Psoas muscle (tissue), 8 donors: ENCODE data around the gene GET4. TPM values are rescaled to one million over a fixed set of nuclear protein-coding genes. Genes with fewer than 3 reads are reported as not detected.

Experiments
- ATAC-seq, 4 donors: fragments of 200-7000 bp; cut with Tn5 transposase; one replicate each; pipeline ENCODE4 v1.9.1; 2020; ENCODE audit warnings: moderate library complexity in 3 of 4, mild to moderate bottlenecking in 2 of 4
- DNase-seq, 2 donors: peaks; one replicate each; pipeline ENCODE4 v3.0.0-alpha.2; 2020
- H3K27ac ChIP-seq: fragments of 200-600 bp; one replicate; pipeline ENCODE4 v1.8.0; 2022
- H3K27me3 ChIP-seq, 3 donors: fragments of 200-600 bp in 1 of 3; one replicate each; pipeline versions ENCODE4 v1.6.1 to v1.8.0; 2013 to 2022; ENCODE audit warnings: low read length in 2 of 3, mild to moderate bottlenecking in 2 of 3, moderate library complexity in 1 of 3; ENCODE audit not compliant: insufficient read depth in 3 of 3
- H3K36me3 ChIP-seq, 2 donors: fragments of 200-600 bp in 1 of 2; one replicate each; pipeline versions ENCODE4 v1.6.1 to v1.8.0; 2013 to 2022; ENCODE audit warnings: low read depth in 1 of 2, mild to moderate bottlenecking in 1 of 2, moderate library complexity in 1 of 2; ENCODE audit not compliant: insufficient read depth in 1 of 2
- H3K4me1 ChIP-seq: fragments of 200-600 bp; one replicate; pipeline ENCODE4 v1.8.0; 2022
- H3K4me3 ChIP-seq: fragments of 200-600 bp; one replicate; pipeline ENCODE4 v1.8.0; 2022; ENCODE audit warnings: mild to moderate bottlenecking
- H3K9me3 ChIP-seq: fragments of 200-600 bp; one replicate; pipeline ENCODE4 v1.8.0; 2022
- WGBS, 3 donors: extraction: QIAGEN DNeasy Blood & Tissue Kit; methylation state at CpG; one replicate each; pipeline versions ENCODE4 v1.1.6 to v1.1.7; 2013; 5-methylcytosine and 5-hydroxymethylcytosine counted together
- intact Hi-C, 2 donors: fragments of 100-400 bp; cut with DNase I; formaldehyde crosslinking; loops; one replicate each; pipeline versions ENCODE4 v1.11.0 to v1.14.2; 2022
- polyA plus RNA-seq, 3 donors: library from polyadenylated mRNA; stranded (reverse); fragments of 200-250 nt; gene quantifications; one replicate each; pipeline ENCODE4 v1.2.3, GENCODE V29; 2013
- total RNA-seq, 4 donors: library from RNA; stranded (reverse); fragmentation: NEBNext Ultra II Directional in 2 of 4; extraction: Animal tissue kit (Norgen Biotek cat#: 25700) in 2 of 4; gene quantifications; one replicate each; pipeline versions ENCODE4 v1.2.1 to v1.2.4, GENCODE V29; 2021 to 2023
- TF ChIP-seq, protein P1 (sequence below): fragments of 200-600 bp; IDR thresholded peaks from one replicate; pipeline ENCODE4 v1.8.0; 2022; ENCODE audit warnings: antibody characterized with exemption
- donor health status: healthy with polysubstance abuse.
- donor health status: DM: no; HTN: no; CAD: no; lungs with moderate emphysema.
- donor health status: Bipolar disorder and iron deficiency.
- donor health status: healthy.
- donor health status: DM: yes; HTN: yes; CAD: no.
- donor health status: DM: no; HTN: no; CAD: no.
- donor health status: DM: no; HTN: no; CAD: no.
- donor health status: DM: yes; HTN: yes; CAD: no.

Gene GET4
- total and polyA plus RNA-seq, 7 donors = 27.3 to 51.1 (median 36.8) TPM

DNA sequence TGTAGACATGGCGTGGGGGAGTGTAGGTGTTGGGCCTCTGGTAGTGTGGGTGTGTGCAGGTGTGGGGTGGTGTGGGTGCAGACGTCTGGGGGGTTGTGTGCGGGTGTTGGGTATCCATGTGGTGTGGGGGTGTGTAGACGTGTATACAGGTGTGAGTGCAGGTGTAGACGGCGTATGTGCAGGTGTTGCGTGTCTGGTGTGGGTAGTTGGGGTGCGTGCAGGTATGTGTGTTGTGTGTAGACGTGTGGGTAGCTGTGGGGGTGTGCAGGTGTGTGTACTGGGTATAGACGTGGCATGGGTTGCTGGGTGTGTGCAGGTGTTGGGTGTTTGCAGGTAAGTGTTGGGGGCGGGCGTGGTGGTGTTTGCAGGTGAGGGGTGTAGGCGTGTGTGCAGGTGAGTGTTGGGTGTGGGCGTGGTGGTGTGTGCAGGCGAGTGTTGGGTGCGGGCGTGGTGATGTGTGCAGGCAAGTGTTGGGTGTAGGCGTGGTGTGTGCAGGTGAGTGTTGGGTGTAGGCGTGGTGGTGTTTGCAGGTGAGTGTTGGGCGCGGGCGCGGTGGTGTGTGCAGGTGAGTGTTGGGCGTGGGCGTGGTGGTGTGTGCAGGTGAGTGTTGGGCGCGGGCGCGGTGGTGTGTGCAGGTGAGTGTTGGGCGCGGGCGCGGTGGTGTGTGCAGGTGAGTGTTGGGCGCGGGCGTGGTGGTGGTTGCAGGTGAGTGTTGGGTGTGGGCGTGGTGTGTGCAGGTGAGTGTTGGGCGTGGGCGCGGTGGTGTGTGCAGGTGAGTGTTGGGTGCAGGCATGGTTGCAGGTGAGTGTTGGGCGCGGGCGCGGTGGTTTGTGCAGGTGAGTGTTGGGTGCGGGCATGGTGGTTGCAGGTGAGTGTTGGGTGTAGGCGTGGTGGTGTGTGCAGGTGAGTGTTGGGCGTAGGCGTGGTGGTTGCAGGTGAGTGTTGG lies 16.6 kb downstream of the GET4 start:
- no peak overlapping the region for H3K4me3 ChIP-seq
- intact Hi-C loops = no loop called here
- peak; percentile 8 to 45 for DNase-seq
- H3K9me3 ChIP-seq = no peaks in the 10 kb centered on the region
- H3K4me1 ChIP-seq = no peaks in the 10 kb centered on the region
- WGBS, 3 donors = 97% methylated on average over 43 to 48 of the region's 48 CpGs
- no peak overlapping the region for H3K27ac ChIP-seq
- peaks cover 0 to 76% of the 10 kb centered on the region in 2 donors for H3K36me3 ChIP-seq
- no peak for ATAC-seq
- TF ChIP-seq, protein P1, sequence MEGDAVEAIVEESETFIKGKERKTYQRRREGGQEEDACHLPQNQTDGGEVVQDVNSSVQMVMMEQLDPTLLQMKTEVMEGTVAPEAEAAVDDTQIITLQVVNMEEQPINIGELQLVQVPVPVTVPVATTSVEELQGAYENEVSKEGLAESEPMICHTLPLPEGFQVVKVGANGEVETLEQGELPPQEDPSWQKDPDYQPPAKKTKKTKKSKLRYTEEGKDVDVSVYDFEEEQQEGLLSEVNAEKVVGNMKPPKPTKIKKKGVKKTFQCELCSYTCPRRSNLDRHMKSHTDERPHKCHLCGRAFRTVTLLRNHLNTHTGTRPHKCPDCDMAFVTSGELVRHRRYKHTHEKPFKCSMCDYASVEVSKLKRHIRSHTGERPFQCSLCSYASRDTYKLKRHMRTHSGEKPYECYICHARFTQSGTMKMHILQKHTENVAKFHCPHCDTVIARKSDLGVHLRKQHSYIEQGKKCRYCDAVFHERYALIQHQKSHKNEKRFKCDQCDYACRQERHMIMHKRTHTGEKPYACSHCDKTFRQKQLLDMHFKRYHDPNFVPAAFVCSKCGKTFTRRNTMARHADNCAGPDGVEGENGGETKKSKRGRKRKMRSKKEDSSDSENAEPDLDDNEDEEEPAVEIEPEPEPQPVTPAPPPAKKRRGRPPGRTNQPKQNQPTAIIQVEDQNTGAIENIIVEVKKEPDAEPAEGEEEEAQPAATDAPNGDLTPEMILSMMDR = no peak
- no peaks in the 10 kb centered on the region for H3K27me3 ChIP-seq

DNA sequence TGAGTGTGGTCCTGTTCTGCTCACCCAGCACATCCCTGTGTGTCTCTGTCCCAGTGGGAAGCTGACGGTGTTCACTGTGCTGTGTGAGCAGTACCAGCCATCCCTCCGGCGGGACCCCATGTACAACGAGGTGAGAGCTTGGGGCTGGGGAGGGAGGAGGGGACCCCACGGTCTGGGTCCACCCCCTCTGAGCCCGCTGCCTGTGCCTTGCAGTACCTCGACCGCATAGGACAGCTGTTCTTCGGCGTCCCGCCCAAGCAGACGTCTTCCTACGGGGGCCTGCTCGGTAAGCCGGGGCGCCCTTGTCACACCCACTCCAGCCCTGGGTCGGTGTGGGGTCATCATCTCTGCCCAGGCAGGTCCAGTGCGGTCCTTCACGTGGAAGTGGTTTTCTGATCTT lies 17.3 kb downstream of the GET4 start:
- no peaks in the 10 kb centered on the region for H3K27me3 ChIP-seq
- no peaks in the 10 kb centered on the region for H3K4me1 ChIP-seq
- DNase-seq (peak; percentile 11 to 45), ATAC-seq (no peak)
- TF ChIP-seq, protein P1 = no peak
- no peaks in the 10 kb centered on the region for H3K9me3 ChIP-seq
- no peak overlapping the region for H3K4me3 ChIP-seq
- no peak overlapping the region for H3K27ac ChIP-seq
- 87 to 88% (median 87%) methylated on average over 18 to 19 of the region's 19 CpGs for WGBS, 3 donors
- H3K36me3 ChIP-seq = peaks cover 0 to 68% of the 10 kb centered on the region in 2 donors
- intact Hi-C loops = no loop called here

DNA sequence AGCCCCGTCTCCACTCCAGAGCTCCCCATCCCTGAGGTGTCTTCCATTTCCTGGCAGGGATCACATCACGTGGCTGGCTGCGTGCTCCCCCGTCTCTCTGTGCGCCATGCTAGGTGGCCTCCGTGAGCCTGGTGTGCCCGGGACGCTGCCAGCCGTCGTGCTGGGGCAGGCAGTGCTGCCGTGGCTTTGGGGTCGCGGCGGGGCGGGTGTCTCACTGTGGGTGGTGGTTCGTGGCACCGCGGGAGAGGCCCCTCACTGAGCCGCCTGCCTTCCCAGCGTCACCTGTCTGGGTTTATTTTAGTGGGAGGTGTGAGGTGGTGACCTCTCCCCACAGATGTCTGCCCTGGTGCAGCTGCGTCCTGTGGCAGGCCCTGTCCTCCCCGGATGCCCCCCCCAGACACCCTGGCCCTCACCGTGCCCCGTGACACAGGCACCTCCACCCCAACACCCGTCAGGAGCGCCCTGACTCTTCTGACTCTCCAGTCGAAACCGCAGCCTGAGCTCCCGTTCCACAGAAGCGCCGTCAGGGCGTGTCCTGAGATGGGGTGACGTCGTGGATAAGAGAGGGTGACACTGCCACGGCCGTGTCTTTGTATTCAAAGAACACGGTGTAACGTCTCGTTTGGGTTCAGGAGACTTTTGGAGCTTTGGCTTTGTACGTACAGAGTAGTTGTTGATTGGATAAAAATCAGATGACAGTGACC lies 18.0 kb downstream of the GET4 start:
- peaks cover 0 to 62% of the 10 kb centered on the region in 2 donors for H3K36me3 ChIP-seq
- no peak overlapping the region for H3K4me3 ChIP-seq
- TF ChIP-seq, protein P1 = no peak
- H3K27me3 ChIP-seq = no peaks in the 10 kb centered on the region
- H3K4me1 ChIP-seq = no peaks in the 10 kb centered on the region
- intact Hi-C loops = no loop called here
- peak; percentile 12 to 60 for DNase-seq
- WGBS, 3 donors = 92 to 97% (median 93%) methylated on average over 38 to 40 of the region's 40 CpGs
- no peaks in the 10 kb centered on the region for H3K9me3 ChIP-seq
- ATAC-seq = no peak
- no peak overlapping the region for H3K27ac ChIP-seq

DNA sequence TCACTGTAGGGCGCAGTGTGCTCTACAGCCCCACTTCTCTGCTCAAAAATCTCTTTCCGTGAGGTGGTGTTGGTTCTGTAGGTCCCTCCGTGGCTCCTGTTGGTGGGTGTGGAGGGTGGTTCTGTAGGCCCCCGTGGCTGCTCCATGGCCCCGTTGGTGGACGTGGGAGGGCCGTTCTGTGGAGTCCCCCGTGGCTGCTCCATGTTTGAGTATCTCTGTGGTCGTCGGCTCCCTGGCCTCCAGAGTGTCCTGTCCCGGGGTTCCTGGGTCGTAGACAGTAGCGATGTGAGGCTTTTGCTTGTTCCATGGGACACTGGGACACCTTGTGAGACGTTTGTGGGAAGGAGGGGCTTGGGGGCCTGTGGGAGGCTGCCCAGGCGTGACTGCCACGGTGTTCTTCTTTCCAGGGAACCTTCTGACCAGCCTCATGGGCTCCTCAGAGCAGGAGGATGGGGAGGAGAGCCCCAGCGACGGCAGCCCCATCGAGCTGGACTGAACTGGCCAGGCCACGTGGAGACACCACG lies 18.6 kb downstream of the GET4 start:
- peak; percentile 13 to 53 for DNase-seq
- WGBS, 3 donors = 87 to 94% (median 89%) methylated on average over 20 to 21 of the region's 21 CpGs
- H3K36me3 ChIP-seq = peaks cover 0 to 61% of the 10 kb centered on the region in 2 donors
- no peaks in the 10 kb centered on the region for H3K27me3 ChIP-seq
- ATAC-seq = no peak
- TF ChIP-seq, protein P1 = no peak
- no peaks in the 10 kb centered on the region for H3K4me1 ChIP-seq
- no peak overlapping the region for H3K27ac ChIP-seq
- H3K4me3 ChIP-seq = no peak overlapping the region
- intact Hi-C loops = no loop called here
- no peaks in the 10 kb centered on the region for H3K9me3 ChIP-seq
